HG03457 (cell line): Measurements from ENCODE around the gene NUBPL.
"Not testable (repeated sequence)": the region's sequence is repeated elsewhere in the genome, so short reads cannot be mapped to it uniquely, and the experiment has no call there.

Experiments
- ATAC-seq: cut with Tn5 transposase; IDR thresholded peaks from one replicate; pipeline ENCODE4 v1.9.1; 2021; ENCODE audit warnings: moderate number of reproducible peaks; ENCODE audit not compliant: unreplicated experiment

The NUBPL gene

GRCh38 chr14:31806249-31806648, 245.0 kb downstream of the NUBPL start:
- no peak for ATAC-seq

- not testable (repeated sequence) for ATAC-seq
Observed at GRCh38 chr14:31811693-31812628, 250.8 kb downstream of the NUBPL start.

GRCh38 chr14:31813724-31814490, 252.7 kb downstream of the NUBPL start:
- not testable (repeated sequence) for ATAC-seq

GRCh38 chr14:31819281-31819680, 258.1 kb downstream of the NUBPL start:
- ATAC-seq: no peak

- no peak for ATAC-seq
Observed at GRCh38 chr14:31825459-31825858, 264.3 kb downstream of the NUBPL start.

- ATAC-seq: no peak
Observed at GRCh38 chr14:31827325-31827724, 266.1 kb downstream of the NUBPL start.

GRCh38 chr14:31828946-31829868, 268.0 kb downstream of the NUBPL start:
- no peak for ATAC-seq

- ATAC-seq: no peak
Observed at GRCh38 chr14:31834616-31835015, 273.4 kb downstream of the NUBPL start.

GRCh38 chr14:31835049-31835448, 273.8 kb downstream of the NUBPL start:
- ATAC-seq: no peak

- ATAC-seq: no peak
Observed at GRCh38 chr14:31837031-31837430, 275.8 kb downstream of the NUBPL start.

GRCh38 chr14:31842899-31843298, 281.7 kb downstream of the NUBPL start:
- ATAC-seq: no peak

GRCh38 chr14:31843361-31844091, 282.3 kb downstream of the NUBPL start:
- no peak for ATAC-seq

- no peak for ATAC-seq
Observed at GRCh38 chr14:31854508-31855075, 293.4 kb downstream of the NUBPL start.

- ATAC-seq: no peak
Observed at GRCh38 chr14:31855262-31855661, 294.1 kb downstream of the NUBPL start.

- not testable (repeated sequence) for ATAC-seq
Observed at GRCh38 chr14:31856003-31856402, 294.8 kb downstream of the NUBPL start.

- ATAC-seq: no peak
Observed at GRCh38 chr14:31858868-31859267, 297.7 kb downstream of the NUBPL start.

- no peak for ATAC-seq
Observed at GRCh38 chr14:31864937-31865855, 304.0 kb downstream of the NUBPL start.

GRCh38 chr14:31867570-31867969, 306.4 kb downstream of the NUBPL start:
- no peak for ATAC-seq

- ATAC-seq: not testable (repeated sequence)
Observed at GRCh38 chr14:31868096-31868495, 306.9 kb downstream of the NUBPL start.
